Activated CD4-positive, alpha-beta T cell treated with anti-CD3 and anti-CD28 coated beads, Interleukin-2, amount 50 U/mL, for 16 hours (primary cell): Measurements from ENCODE around the gene HOXA7.

Experiments
- DNase-seq: peaks from one replicate; pipeline ENCODE4 v3.0.0-alpha.2; 2020

The HOXA7 gene

GRCh38 chr7:27169658-27170425, 13.4 kb upstream of the HOXA7 start:
- no peak for DNase-seq

DNA sequence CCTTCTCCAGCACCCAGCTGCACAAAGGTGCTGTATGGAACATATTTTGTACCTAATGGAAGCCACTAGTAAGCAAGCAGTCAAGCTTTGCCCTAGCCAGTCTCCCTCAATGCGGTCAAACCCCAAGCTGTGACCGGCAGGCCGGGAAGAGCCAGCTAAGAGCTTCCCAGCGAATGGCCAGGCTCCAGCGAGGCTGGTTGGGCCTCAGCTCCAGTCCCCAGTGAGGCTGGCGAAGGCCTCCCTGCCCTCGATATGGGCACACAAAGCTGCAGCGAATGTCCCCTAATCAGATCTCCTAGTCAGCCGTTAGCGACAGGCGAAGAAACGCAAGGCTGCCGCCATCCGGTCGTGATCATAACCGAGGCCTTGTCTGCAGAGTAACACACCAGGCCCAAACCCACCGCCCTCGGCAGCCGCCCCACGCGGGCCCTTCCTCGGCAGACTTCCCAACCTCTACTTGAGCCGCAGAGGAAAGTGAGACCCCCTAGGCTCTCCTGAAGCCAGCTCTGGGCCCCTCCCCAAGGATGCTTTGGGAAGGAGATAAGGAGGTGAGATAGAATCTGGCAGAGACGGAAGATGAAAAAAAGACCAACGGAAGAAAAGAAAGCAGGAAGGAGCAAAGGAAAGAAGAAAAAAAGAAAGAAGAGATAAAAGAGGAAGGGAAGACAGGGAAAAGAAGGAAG, 11.9 kb upstream of the HOXA7 start:
- no peak for DNase-seq

DNA sequence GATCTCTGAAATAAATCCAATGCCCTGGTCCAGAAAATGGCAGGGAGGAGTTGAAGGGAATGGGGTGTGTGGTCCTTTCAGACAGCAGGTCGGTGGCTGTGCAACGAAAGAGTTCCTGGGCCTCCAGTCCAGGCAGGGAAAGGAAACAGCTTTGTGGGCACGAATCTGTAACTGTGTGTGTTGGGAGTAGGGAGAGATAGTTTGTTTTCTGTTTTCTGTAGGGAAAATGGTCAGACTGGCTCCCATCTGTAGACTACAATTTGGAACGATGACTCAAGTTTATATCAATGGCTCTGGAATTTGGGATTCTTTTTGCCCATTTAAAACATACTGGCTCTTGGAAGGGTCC, 11.4 kb upstream of the HOXA7 start:
- DNase-seq = no peak

DNA sequence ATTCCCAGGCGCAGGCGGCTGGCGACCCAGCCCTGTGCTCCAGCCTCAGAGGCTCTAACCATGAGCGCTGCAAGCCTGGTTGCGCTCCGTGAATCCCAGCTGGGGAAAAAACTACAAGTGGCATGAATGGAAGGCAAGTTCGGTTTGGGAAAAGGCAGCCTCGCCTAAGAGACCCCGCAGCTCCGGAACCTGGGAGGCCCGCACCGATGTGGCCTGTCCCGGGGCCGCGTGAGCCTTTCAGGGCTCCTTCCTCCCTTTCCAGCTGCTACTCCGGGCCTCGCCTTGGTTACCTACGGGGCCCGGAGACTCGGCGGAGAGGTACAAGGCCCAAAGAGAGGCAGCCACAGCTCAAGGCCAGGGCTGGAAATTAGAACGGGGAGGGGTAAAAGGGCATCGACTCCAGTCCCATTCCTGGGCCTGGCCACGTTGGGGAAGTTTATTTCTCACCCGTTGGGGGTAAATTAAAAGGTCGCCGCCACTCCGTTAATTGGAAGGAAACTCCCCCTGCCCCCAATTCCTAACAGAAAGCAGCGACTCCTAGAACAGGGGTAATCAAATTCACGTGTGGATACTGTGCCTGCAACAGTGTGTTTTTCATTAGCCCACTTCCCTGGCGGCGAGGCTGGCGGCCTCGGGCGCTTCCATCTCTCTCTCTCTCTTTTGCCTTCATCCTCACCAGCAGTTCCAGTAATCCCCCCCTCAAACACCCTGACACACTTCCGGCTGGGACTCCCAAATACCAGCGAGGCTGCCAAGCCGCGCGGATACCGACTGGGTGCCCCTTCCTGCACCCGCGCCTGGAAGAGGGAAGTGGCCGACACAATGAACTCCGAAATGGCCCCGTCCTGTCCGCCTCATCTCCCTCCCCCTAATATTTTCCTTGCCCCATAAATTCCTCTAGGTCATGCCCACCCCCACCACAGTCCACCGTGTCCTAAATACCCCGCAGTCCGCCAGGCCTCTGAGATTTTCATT, 10.3 kb upstream of the HOXA7 start:
- no peak for DNase-seq

DNA sequence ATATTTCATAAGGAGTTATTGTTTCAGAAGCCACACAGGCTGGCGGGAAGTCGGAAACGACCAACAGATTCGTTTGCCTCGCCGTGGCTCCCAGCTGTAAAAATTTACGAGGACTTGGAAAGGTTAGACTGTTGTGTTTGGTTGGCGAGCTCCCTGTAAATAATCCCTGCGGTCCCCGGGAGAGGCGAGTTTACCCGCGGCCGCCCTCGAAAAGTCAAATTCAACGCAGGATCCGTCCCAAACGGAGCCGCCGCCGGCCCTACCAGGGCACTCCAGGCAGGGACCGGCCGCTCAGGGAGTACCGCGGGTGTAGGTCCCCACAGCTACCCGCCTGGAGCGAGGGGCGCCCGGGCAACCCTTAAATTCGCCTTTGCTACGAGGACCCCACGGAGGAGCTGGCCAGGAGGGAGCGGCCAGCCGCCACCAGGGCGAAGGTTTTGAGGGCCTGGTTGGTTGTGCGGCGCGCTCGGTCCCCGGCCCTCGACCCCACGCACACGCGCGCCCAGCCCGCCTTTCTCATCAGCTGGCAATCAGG, 9.6 kb upstream of the HOXA7 start:
- no peak for DNase-seq

DNA sequence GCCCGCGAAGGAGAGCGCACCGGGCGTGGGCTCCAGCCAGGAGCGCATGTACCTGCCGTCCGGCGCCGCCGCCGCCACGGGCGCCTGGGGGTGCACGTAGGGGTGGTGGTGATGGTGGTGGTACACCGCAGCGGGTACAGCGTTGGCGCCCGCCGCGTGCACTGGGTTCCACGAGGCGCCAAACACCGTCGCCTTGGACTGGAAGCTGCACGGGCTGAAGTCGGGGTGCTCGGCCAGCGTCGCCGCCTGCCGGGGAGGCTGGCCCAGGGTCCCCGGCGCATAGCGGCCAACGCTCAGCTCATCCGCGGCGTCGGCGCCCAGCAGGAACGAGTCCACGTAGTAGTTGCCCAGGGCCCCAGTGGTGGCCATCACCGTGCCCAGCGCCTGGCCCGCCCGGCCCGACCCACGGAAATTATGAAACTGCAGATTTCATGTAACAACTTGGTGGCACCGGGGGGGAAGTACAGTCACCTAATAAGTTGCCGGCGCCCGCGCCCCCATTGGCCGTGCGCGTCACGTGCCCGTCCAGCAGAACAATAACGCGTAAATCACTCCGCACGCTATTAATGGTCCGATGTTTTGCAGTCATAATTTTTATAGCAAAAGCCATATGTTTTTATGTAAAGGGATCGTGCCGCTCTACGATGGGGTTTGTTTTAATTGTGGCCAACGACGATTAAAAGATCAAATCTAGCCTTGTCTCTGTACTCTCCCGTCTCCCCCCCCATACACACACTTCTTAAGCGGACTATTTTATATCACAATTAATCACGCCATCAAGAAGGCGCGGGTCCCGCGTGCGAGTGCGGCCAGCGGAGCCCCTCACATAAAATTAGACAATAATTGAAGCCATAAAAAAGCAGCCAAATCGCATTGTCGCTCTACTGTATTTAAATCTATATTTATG, 8.9 kb upstream of the HOXA7 start, which contains the start of gene HOXA9:
HOXA9 (minus strand) TSS at position 449 of the 907 bp plus-strand sequence; CDS start at position 369, 80 bp downstream.
- no peak for DNase-seq

DNA sequence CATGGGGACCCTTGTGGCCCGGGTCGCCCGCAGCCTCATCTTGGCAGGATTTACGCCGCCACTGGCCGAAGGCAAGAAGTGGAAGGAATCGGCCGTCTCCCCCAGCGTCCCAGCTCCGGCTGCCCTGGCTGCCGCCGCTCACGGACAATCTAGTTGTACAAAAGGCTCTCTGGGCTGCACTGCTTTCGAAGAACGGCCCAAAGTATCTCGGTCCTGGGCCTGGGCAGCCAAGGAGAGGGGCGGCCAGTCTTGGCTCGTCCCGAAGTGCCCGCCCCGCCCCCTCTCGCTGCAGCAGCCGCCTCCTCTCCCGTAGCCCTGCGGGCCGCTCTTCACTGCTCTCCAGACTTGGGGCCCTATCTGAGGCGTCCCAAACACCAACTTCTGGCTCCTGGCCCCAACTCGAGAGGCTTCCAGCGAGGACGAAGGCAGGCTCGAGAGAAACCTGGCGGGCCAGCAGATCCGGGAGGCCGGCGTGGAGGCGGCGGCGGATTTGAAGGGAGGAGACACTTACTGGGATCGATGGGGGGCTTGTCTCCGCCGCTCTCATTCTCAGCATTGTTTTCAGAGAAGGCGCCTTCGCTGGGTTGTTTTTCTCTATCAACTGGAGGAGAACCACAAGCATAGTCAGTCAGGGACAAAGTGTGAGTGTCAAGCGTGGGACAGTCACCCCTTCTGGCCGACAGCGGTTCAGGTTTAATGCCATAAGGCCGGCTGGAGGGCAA, 8.1 kb upstream of the HOXA7 start:
- no peak for DNase-seq

DNA sequence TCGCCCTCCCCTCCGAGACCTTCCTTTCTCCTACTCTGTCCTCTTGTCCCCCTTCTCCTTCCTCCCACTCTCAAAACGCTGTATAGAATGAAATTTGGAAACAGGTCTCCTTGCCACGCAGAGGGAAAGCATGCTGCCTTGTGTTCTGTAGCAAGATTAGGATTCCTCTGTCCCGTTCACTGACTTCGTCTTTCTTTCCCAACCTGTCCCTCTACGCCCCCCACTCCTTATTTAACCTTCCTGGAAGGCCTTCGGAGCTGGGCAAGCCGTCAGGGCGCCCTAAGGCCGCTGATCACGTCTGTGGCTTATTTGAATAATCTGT, 7.5 kb upstream of the HOXA7 start:
- DNase-seq = no peak

DNA sequence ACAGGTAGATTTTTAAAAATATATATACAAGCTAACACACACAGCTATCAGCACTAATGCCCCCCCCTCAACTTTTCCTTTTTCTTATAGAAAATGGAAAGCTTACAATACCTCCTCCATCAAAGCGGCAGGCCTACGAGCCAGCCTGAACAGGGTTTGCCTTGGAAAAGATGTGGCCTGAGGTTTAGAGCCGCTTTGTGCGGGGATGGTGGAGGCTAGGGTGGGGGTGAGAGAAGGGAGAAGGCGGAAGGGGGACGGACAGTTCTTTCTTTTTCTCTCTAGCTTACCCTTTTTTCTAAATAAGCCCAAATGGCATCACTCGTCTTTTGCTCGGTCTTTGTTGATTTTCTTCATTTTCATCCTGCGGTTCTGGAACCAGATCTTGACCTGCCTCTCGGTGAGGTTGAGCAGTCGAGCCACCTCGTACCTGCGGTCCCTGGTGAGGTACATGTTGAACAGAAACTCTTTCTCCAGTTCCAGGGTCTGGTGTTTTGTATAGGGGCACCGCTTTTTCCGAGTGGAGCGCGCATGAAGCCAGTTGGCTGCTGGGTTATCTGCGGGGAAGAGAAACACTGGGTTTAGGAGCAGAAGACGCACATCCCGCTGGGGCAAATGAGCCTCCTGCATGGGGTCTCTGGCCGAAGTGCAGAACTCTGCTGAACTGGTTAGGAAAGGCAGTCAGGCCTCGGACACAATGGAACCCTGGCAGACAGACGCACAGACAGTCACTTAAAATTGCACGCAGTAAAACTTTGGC, 7.0 kb upstream of the HOXA7 start:
- DNase-seq = no peak

GRCh38 chr7:27162561-27163287, 6.2 kb upstream of the HOXA7 start:
- DNase-seq = no peak

GRCh38 chr7:27161721-27162560, 5.5 kb upstream of the HOXA7 start:
- DNase-seq = no peak

DNA sequence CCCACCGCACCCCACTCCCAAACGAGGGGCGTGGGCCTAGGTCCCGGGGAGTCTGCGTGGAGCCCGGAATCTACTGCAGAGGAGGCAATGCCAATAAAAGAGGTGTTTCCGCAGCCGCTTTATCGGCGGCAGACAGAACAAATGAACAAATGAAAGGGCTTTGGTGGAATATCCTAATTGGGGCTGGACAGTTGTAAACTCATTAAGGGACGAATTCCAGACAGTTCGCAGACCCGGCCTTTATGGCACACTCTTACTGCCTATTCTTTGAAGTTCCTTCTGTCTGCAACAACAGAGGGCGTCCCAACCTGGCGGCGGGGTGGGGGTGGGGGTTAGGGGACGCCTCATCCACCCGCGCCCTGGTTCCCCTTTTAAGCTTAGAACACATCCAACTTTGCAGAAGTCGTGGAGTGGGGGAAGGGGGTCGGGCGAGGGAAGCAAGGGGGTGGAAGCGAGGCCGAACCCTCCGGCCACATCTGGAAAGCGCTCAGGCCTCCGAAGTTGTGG, 4.8 kb upstream of the HOXA7 start:
- no peak for DNase-seq

DNA sequence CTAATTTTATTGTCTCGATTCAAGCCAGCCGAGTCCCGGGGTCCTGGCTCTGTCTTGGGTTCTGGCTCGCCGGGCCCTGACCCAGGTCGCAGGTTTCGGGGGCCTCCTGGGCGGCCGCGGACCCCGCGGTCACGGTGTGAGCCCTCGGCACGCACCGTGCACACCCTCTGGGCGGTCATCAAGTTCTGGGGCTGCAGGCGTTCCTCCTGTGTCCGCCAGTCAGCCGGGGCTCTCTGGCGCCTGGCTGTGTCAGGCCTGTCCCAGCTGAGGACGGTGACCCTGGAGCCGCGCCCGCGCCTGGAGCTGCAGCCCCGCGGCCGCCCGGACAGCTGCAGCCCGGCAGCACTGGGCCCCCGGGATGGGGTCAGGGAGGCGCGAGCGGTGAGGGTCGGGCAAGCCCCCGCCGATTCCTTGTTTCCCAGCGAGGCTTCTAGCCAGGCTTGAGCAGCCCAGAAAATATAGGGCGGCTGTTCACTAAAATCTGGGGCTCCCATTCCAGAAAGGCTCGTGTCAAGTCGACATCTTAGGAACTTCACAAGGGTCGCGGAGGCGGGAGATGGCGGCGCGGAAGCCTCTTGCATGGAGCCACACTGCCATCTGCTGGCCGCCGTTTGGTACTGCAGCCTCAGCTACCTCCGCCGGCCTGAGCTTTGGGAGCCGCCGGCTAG, 4.2 kb upstream of the HOXA7 start:
- peak; percentile 80 for DNase-seq

DNA sequence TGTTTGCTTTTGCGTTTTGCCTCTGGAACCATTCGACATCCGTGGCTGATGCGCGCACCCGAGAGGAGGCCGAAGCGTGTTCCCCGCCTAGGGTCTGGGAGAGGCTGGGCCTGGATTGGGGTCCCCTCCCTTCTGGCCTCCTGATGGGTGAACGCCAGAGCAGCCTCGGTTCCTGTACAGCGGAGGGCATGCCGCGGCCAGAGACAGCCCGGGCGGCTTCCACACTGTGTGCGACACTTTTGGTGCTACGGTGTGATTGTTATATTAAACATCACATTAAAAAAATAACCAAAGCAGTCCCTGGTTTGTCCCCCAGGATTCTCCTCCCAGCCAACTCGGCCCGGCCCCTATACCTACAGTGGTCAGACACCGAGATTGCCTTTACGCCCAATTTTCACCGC, 3.7 kb upstream of the HOXA7 start:
- no peak for DNase-seq

- no peak for DNase-seq
These were observed 3.0 kb upstream of the HOXA7 start for GRCh38 chr7:27159266-27160144.

- no peak for DNase-seq
These were observed 2.2 kb upstream of the HOXA7 start for GRCh38 chr7:27158436-27159265.
